ENCODE results near the gene GAN.

GAN gene

DNA sequence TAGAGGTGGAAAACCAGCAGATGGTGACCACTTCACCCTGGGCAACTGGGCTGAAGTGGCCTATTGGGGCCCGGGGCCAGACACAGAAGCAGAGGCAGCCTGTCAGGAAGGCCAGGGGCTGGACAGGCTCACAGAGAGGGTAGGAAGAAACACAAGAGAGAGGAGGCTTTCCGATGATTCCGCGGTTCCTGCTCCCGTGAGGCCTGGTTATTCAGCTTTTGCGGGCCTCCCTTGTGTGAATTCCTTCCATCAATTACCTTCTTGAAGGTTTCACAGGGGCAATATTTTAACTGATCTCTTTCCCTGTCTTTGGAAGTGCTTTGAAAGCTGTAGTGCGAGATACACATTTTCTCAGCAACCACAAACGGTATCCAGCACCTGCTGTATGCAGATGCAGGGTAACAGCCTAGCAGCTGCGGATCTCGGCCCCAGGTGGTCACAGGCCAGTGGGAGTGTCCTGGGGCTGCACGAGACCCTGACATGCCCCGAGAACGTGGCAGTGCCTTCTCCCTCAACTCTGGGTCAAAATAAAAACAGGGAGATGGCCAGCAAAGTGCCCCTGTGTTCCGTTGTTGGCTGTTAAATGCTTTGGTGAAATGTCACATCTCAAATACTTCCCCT lies 118.3 kb downstream of the GAN start:
- Mint-ChIP-seq H3K36me3 (ENCODE audit: low read depth) (no peaks in the 10 kb centered on the region), H3K9me3 (no peaks in the 10 kb centered on the region), H3K4me3 (no peak overlapping the region), H3K27me3 (ENCODE audit: low read depth) (peaks cover 22% of the 10 kb centered on the region), H3K4me1 (peaks cover 9% of the 10 kb centered on the region), H3K27ac (no peak overlapping the region)
- TF ChIP-seq CTCF (IDR thresholded peaks at IDR 0.05; ENCODE audit: unreplicated experiment in 3 of 3), result no peak

- peaks cover 23% of the 10 kb centered on the region for H3K27me3 Mint-ChIP-seq (ENCODE audit: low read depth)
- peaks cover 23% of the 10 kb centered on the region for H3K4me1 Mint-ChIP-seq
- H3K36me3 Mint-ChIP-seq (ENCODE audit: low read depth), result no peaks in the 10 kb centered on the region
- H3K4me3 Mint-ChIP-seq, result no peak overlapping the region
- no peak for TF ChIP-seq CTCF (IDR thresholded peaks at IDR 0.05; ENCODE audit: unreplicated experiment in 3 of 3)
- no peak overlapping the region for H3K27ac Mint-ChIP-seq
- no peaks in the 10 kb centered on the region for H3K9me3 Mint-ChIP-seq
Observed at GRCh38 chr16:81435103-81435502, 120.3 kb downstream of the GAN start.

DNA sequence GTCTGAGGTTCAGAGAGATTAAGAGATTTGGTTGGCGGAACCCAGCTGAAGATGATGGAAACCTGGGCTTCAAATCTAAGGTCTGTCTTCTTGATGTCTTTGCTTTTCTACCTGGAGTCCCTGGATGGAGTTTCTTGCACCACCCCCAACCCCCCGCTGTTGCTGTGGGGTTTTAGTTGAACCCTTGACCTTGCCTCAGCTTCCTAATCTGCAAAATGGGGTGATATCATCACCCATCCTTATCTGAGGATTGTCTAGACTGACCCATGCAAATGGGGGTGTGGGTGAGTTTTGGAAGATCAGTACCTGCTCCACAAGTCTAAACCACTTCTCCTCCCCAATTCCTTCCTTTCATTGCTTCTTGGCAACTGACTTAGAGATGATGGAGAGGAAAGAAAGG lies 120.8 kb downstream of the GAN start:
- TF ChIP-seq CTCF (IDR thresholded peaks at IDR 0.05; ENCODE audit: unreplicated experiment in 3 of 3), result no peak
- Mint-ChIP-seq H3K36me3 (ENCODE audit: low read depth) (no peaks in the 10 kb centered on the region), H3K27ac (no peak overlapping the region), H3K27me3 (ENCODE audit: low read depth) (peaks cover 25% of the 10 kb centered on the region), H3K9me3 (no peaks in the 10 kb centered on the region), H3K4me3 (no peak overlapping the region), H3K4me1 (peaks cover 28% of the 10 kb centered on the region)

GRCh38 chr16:81436386-81436785 lies 121.6 kb downstream of the GAN start:
- peak overlapping the region in 1 of 3 experiments; percentile 1 for H3K4me3 Mint-ChIP-seq
- no peak for TF ChIP-seq CTCF (IDR thresholded peaks at IDR 0.05; ENCODE audit: unreplicated experiment in 3 of 3)
- no peaks in the 10 kb centered on the region for H3K36me3 Mint-ChIP-seq (ENCODE audit: low read depth)
- peaks cover 33% of the 10 kb centered on the region for H3K27me3 Mint-ChIP-seq (ENCODE audit: low read depth)
- no peaks in the 10 kb centered on the region for H3K9me3 Mint-ChIP-seq
- peaks cover 30% of the 10 kb centered on the region for H3K4me1 Mint-ChIP-seq
- no peak overlapping the region for H3K27ac Mint-ChIP-seq

DNA sequence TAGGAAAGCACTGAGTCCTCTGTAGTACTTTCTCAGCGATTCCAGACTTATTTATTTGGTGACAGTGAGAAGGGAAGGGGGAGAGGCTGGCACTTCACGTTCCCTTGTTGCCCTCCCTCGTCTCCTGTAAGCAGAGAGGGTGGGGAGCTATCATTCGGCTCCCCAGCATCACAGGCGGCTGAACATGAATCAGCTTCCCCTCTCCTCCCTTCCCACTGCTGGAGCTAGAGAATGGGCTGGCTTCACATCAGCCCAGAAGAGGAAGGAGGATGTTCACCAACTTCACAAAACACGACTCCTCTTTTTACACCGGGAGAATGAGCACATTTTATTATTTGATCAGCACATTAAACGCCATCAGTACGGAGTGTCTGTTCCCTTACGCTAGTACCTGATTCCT lies 123.1 kb downstream of the GAN start:
- Mint-ChIP-seq H3K4me3 (no peak overlapping the region), H3K4me1 (peaks cover 25% of the 10 kb centered on the region), H3K27me3 (ENCODE audit: low read depth) (peaks cover 29% of the 10 kb centered on the region), H3K9me3 (no peaks in the 10 kb centered on the region), H3K36me3 (ENCODE audit: low read depth) (no peaks in the 10 kb centered on the region), H3K27ac (no peak overlapping the region)
- no peak for TF ChIP-seq CTCF (IDR thresholded peaks at IDR 0.05; ENCODE audit: unreplicated experiment in 3 of 3)
